ENCODE data around the gene SNAP29. TPM values are rescaled to one million over a fixed set of nuclear protein-coding genes. Genes with fewer than 3 reads are reported as not detected.

Gene SNAP29
- total and polyA plus RNA-seq, 9 of the 15 experiments (the other 6 are each of a cell fraction or from before 2014, with no cell fraction given) = 19.5 to 250 (median 75.9) TPM

GRCh38 chr22:20937031-20937793, 78.4 kb downstream of the SNAP29 start (continued):
- TF ChIP-seq, protein P1, sequence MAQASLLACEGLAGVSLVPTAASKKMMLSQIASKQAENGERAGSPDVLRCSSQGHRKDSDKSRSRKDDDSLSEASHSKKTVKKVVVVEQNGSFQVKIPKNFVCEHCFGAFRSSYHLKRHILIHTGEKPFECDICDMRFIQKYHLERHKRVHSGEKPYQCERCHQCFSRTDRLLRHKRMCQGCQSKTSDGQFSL (CRISPR knock-in tag; IDR thresholded peaks at IDR 0.05) = no peak
- TF ChIP-seq, protein P1 (tag; IDR thresholded peaks at IDR 0.05) = 0 out of 4 replicates have a peak, but pooled peaks of 1 of the 2 experiments have one; percentile 25
- TF ChIP-seq MTA1 (IDR thresholded peaks at IDR 0.05; ENCODE audit: borderline replicate concordance) (no peak), GABPB1 (CRISPR knock-in tag; IDR thresholded peaks at IDR 0.05) (peak; percentile 46; the same call in 1 of the 2 replicates), ZEB2 (IDR thresholded peaks at IDR 0.05) (peak; percentile 12; the same call in 1 of the 2 replicates), MTA3 (IDR thresholded peaks at IDR 0.05; ENCODE audit: borderline replicate concordance) (peak; percentile 42; the same call in 1 of the 2 replicates), ELF4 (CRISPR knock-in tag; IDR thresholded peaks at IDR 0.05) (0 out of 2 replicates have a peak, but pooled peaks have one; percentile 21), TCF7L2 (IDR thresholded peaks at IDR 0.05; ENCODE audit: low read depth, low read length) (no peak), CHD1 (IDR thresholded peaks at IDR 0.05; ENCODE audit: low read length) (peak; percentile 14), FOXP1 (CRISPR knock-in tag; IDR thresholded peaks at IDR 0.05) (no peak), RFX5 (IDR thresholded peaks at IDR 0.05; ENCODE audit: low read depth, low read length) (no peak), STAT6 (CRISPR knock-in tag; IDR thresholded peaks at IDR 0.05) (peak; percentile 91; the same call in 1 of the 2 replicates), ZNF717 (CRISPR knock-in tag; IDR thresholded peaks at IDR 0.05) (no peak), MAFG (tag; conservative IDR thresholded peaks at IDR 0.05) (no peak), BRCA1 (IDR thresholded peaks at IDR 0.05) (no peak), BRCA1 (CRISPR knock-in tag; IDR thresholded peaks at IDR 0.05) (peak; percentile 98; the same call in 1 of the 2 replicates), ZC3H4 (CRISPR knock-in tag; IDR thresholded peaks at IDR 0.05; ENCODE audit: borderline replicate concordance) (peak; percentile 23; the same call in 1 of the 2 replicates), JUN (IDR thresholded peaks at IDR 0.05; ENCODE audit: borderline replicate concordance, low read depth, low read length) (no peak), JUN (CRISPR knock-in tag; IDR thresholded peaks at IDR 0.05; ENCODE audit: borderline replicate concordance) (peak; percentile 54; the same call in 1 of the 2 replicates), PURB (CRISPR knock-in tag; IDR thresholded peaks at IDR 0.05; ENCODE audit: low read depth) (no peak), HDAC8 (tag; IDR thresholded peaks at IDR 0.05) (peak; percentile 75)
- TF ChIP-seq, protein P2, sequence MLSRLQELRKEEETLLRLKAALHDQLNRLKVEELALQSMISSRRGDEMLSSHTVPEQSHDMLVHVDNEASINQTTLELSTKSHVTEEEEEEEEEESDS (CRISPR knock-in tag; IDR thresholded peaks at IDR 0.05) = no peak
- TF ChIP-seq, protein P3, sequence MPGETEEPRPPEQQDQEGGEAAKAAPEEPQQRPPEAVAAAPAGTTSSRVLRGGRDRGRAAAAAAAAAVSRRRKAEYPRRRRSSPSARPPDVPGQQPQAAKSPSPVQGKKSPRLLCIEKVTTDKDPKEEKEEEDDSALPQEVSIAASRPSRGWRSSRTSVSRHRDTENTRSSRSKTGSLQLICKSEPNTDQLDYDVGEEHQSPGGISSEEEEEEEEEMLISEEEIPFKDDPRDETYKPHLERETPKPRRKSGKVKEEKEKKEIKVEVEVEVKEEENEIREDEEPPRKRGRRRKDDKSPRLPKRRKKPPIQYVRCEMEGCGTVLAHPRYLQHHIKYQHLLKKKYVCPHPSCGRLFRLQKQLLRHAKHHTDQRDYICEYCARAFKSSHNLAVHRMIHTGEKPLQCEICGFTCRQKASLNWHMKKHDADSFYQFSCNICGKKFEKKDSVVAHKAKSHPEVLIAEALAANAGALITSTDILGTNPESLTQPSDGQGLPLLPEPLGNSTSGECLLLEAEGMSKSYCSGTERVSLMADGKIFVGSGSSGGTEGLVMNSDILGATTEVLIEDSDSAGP (CRISPR knock-in tag; IDR thresholded peaks at IDR 0.05) = 0 out of 2 replicates have a peak, but pooled peaks have one; percentile 43
